ENCODE data around the gene ARHGAP24.
A peak's percentile ranks its signal among the peaks of the same experiment; 100 is the strongest.
"Not testable (repeated sequence)": the region's sequence is repeated elsewhere in the genome, so short reads cannot be mapped to it uniquely, and the experiment has no call there.

The ARHGAP24 gene

GRCh38 chr4:85837439-85837733 lies 362.4 kb downstream of the ARHGAP24 start:
- Histone ChIP-seq H3K9me3 (ENCODE audit: control extremely low read depth in 1 of 5, control insufficient read depth in 4 of 5, insufficient read depth in 2 of 5, low read depth in 1 of 5, low read length in 4 of 5) (no peaks in the 10 kb centered on the region), H3K27me3 (replicated peaks in 2 of 5; ENCODE audit: control insufficient read depth in 4 of 5, insufficient read depth in 5 of 5, low read length in 4 of 5) (no peaks in the 10 kb centered on the region), H3K27ac (ENCODE audit: insufficient read depth in 1 of 2, low read depth in 1 of 2, low read length in 2 of 2, poor library complexity in 1 of 2, severe bottlenecking in 2 of 2) (no peak overlapping the region), H3K36me3 (ENCODE audit: control insufficient read depth in 4 of 4, insufficient read depth in 4 of 4, low read length in 3 of 4) (no peaks in the 10 kb centered on the region), H3K4me1 (ENCODE audit: control extremely low read depth in 1 of 4, control insufficient read depth in 4 of 4, insufficient read depth in 4 of 4, low read length in 3 of 4) (peaks cover 0 to 7% (median 2%) of the 10 kb centered on the region in 4 experiments), H3K4me3 (ENCODE audit: control insufficient read depth in 1 of 7, extremely low read depth in 1 of 7, insufficient read depth in 4 of 7, low read depth in 2 of 7, low read length in 6 of 7) (no peak overlapping the region)
- WGBS (ENCODE audit: insufficient coverage), result 100% methylated on average over 3 of the region's 4 CpGs
- CTCF ChIA-PET, result interaction anchor here (1.1 kb wide), 1 partner anchor 39 kb away, joined by 3 read pairs; no protein-coding TSS in a partner anchor
- POLR2A ChIA-PET, result no interaction called here
- DNase-seq, result no peak

- POLR2A ChIA-PET; CTCF ChIA-PET; H3K4me3 ChIP-seq (ENCODE audit: control insufficient read depth in 1 of 7, extremely low read depth in 1 of 7, insufficient read depth in 4 of 7, low read depth in 2 of 7, low read length in 6 of 7); H3K36me3 ChIP-seq (ENCODE audit: control insufficient read depth in 4 of 4, insufficient read depth in 4 of 4, low read length in 3 of 4); DNase-seq; H3K4me1 ChIP-seq (ENCODE audit: control extremely low read depth in 1 of 4, control insufficient read depth in 4 of 4, insufficient read depth in 4 of 4, low read length in 3 of 4); H3K27me3 ChIP-seq (replicated peaks in 2 of 5; ENCODE audit: control insufficient read depth in 4 of 5, insufficient read depth in 5 of 5, low read length in 4 of 5); H3K9me3 ChIP-seq (ENCODE audit: control extremely low read depth in 1 of 5, control insufficient read depth in 4 of 5, insufficient read depth in 2 of 5, low read depth in 1 of 5, low read length in 4 of 5); H3K27ac ChIP-seq (ENCODE audit: insufficient read depth in 1 of 2, low read depth in 1 of 2, low read length in 2 of 2, poor library complexity in 1 of 2, severe bottlenecking in 2 of 2): not testable (repeated sequence)
- 95% methylated on average over 2 of the region's 3 CpGs for WGBS (ENCODE audit: insufficient coverage)
Observed at GRCh38 chr4:85839981-85840451, 365.1 kb downstream of the ARHGAP24 start.

DNA sequence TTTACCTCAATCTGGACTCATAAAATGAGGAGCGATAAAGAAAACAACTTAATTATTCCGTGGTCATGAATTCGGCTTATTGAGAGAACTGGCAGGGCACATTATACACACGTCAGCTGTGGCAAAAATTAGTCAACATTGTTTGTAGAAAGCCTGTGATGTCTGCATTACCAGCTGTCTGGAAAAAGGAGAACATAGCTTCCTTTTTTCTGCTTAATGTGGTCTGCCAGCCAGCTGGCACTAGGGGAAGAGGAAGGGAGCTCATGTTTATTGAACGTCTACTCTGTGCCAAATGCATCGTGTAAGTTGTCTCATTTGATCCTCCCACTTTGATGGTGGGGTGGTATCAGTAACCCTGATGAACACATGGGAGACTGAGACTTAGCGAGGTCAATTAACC lies 367.6 kb downstream of the ARHGAP24 start:
- peak overlapping the region in 2 of 7 experiments; percentile 24 to 36 for H3K4me3 ChIP-seq (ENCODE audit: control insufficient read depth in 1 of 7, extremely low read depth in 1 of 7, insufficient read depth in 4 of 7, low read depth in 2 of 7, low read length in 6 of 7)
- H3K4me1 ChIP-seq (ENCODE audit: control extremely low read depth in 1 of 4, control insufficient read depth in 4 of 4, insufficient read depth in 4 of 4, low read length in 3 of 4), result peaks cover 0 to 7% (median 3%) of the 10 kb centered on the region in 4 experiments
- H3K36me3 ChIP-seq (ENCODE audit: control insufficient read depth in 4 of 4, insufficient read depth in 4 of 4, low read length in 3 of 4), result no peaks in the 10 kb centered on the region
- ChIA-PET POLR2A (no interaction called here), CTCF (interaction anchor here (0.6 kb wide), 1 partner anchor 17 kb away, joined by 3 read pairs; no protein-coding TSS in a partner anchor)
- H3K27me3 ChIP-seq (replicated peaks in 2 of 5; ENCODE audit: control insufficient read depth in 4 of 5, insufficient read depth in 5 of 5, low read length in 4 of 5), result no peaks in the 10 kb centered on the region
- WGBS (ENCODE audit: insufficient coverage), result 33% methylated on average over 6 of the region's 7 CpGs
- no peaks in the 10 kb centered on the region for H3K9me3 ChIP-seq (ENCODE audit: control extremely low read depth in 1 of 5, control insufficient read depth in 4 of 5, insufficient read depth in 2 of 5, low read depth in 1 of 5, low read length in 4 of 5)
- DNase-seq, result peak; percentile 25 to 88 (median 81)
- H3K27ac ChIP-seq (ENCODE audit: insufficient read depth in 1 of 2, low read depth in 1 of 2, low read length in 2 of 2, poor library complexity in 1 of 2, severe bottlenecking in 2 of 2), result no peak overlapping the region

DNA sequence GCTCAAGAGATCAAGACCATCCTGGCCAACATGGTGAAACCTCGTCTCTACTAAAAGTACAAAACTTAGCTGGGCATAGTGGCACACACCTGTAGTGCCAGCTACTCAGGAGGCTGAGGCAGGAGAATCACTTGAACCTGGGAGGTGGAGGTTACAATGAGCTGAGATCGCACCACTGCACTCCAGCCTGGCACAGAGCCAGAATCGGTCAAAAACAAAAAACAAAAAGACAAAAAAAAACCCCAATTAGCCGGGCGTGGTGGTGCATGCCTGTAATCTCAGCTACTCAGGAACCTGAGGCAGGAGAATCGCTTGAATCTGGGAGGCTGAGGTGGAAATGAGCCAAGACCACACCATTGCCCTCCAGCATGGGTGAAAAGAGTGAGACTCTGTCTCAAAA lies 378.8 kb downstream of the ARHGAP24 start:
- DNase-seq; H3K27me3 ChIP-seq (replicated peaks in 2 of 5; ENCODE audit: control insufficient read depth in 4 of 5, insufficient read depth in 5 of 5, low read length in 4 of 5); H3K9me3 ChIP-seq (ENCODE audit: control extremely low read depth in 1 of 5, control insufficient read depth in 4 of 5, insufficient read depth in 2 of 5, low read depth in 1 of 5, low read length in 4 of 5); H3K27ac ChIP-seq (ENCODE audit: insufficient read depth in 1 of 2, low read depth in 1 of 2, low read length in 2 of 2, poor library complexity in 1 of 2, severe bottlenecking in 2 of 2); H3K36me3 ChIP-seq (ENCODE audit: control insufficient read depth in 4 of 4, insufficient read depth in 4 of 4, low read length in 3 of 4); H3K4me3 ChIP-seq (ENCODE audit: control insufficient read depth in 1 of 7, extremely low read depth in 1 of 7, insufficient read depth in 4 of 7, low read depth in 2 of 7, low read length in 6 of 7); POLR2A ChIA-PET; H3K4me1 ChIP-seq (ENCODE audit: control extremely low read depth in 1 of 4, control insufficient read depth in 4 of 4, insufficient read depth in 4 of 4, low read length in 3 of 4): not testable (repeated sequence)
- 98% methylated on average over 6 of the region's 6 CpGs for WGBS (ENCODE audit: insufficient coverage)
- CTCF ChIA-PET, result interaction anchor here (0.6 kb wide), 1 partner anchor 93 kb away, joined by 3 read pairs; no protein-coding TSS in a partner anchor

DNA sequence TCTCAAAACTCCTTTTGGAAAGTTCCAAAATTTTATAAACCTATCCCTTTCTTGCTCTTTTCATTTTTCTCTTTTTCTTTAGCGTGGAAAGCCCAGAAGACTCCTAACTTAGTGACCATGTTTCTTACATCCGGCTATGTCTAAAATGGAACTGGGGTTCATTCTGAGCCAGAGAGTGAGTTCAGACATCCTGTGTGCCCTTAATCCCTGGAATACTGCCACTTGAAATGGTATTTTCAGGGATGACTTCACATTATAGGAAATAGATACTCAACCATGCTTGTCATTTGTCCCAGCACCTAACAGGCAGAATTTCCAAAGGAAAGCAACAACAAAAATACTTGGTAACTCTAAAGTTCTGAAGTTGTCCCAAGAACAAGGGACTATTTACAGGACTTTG lies 379.6 kb downstream of the ARHGAP24 start:
- DNase-seq, result no peak
- Histone ChIP-seq H3K4me1 (ENCODE audit: control extremely low read depth in 1 of 4, control insufficient read depth in 4 of 4, insufficient read depth in 4 of 4, low read length in 3 of 4) (no peaks in the 10 kb centered on the region), H3K9me3 (ENCODE audit: control extremely low read depth in 1 of 5, control insufficient read depth in 4 of 5, insufficient read depth in 2 of 5, low read depth in 1 of 5, low read length in 4 of 5) (no peaks in the 10 kb centered on the region), H3K36me3 (ENCODE audit: control insufficient read depth in 4 of 4, insufficient read depth in 4 of 4, low read length in 3 of 4) (no peaks in the 10 kb centered on the region), H3K27ac (ENCODE audit: insufficient read depth in 1 of 2, low read depth in 1 of 2, low read length in 2 of 2, poor library complexity in 1 of 2, severe bottlenecking in 2 of 2) (no peak overlapping the region), H3K4me3 (ENCODE audit: control insufficient read depth in 1 of 7, extremely low read depth in 1 of 7, insufficient read depth in 4 of 7, low read depth in 2 of 7, low read length in 6 of 7) (no peak overlapping the region), H3K27me3 (replicated peaks in 2 of 5; ENCODE audit: control insufficient read depth in 4 of 5, insufficient read depth in 5 of 5, low read length in 4 of 5) (no peaks in the 10 kb centered on the region)
- CTCF ChIA-PET, result no interaction called here
- WGBS (ENCODE audit: insufficient coverage), result no CpG with 5 or more reads among the region's 2 CpGs
- POLR2A ChIA-PET, result no interaction called here

- 96% methylated on average over 3 of the region's 6 CpGs for WGBS (ENCODE audit: insufficient coverage)
- ChIA-PET CTCF (no interaction called here), POLR2A (no interaction called here)
- Histone ChIP-seq H3K36me3 (ENCODE audit: control insufficient read depth in 4 of 4, insufficient read depth in 4 of 4, low read length in 3 of 4) (no peaks in the 10 kb centered on the region), H3K4me1 (ENCODE audit: control extremely low read depth in 1 of 4, control insufficient read depth in 4 of 4, insufficient read depth in 4 of 4, low read length in 3 of 4) (peaks cover 0 to 6% (median 0%) of the 10 kb centered on the region in 4 experiments), H3K27me3 (replicated peaks in 2 of 5; ENCODE audit: control insufficient read depth in 4 of 5, insufficient read depth in 5 of 5, low read length in 4 of 5) (no peaks in the 10 kb centered on the region), H3K4me3 (ENCODE audit: control insufficient read depth in 1 of 7, extremely low read depth in 1 of 7, insufficient read depth in 4 of 7, low read depth in 2 of 7, low read length in 6 of 7) (no peak overlapping the region), H3K9me3 (ENCODE audit: control extremely low read depth in 1 of 5, control insufficient read depth in 4 of 5, insufficient read depth in 2 of 5, low read depth in 1 of 5, low read length in 4 of 5) (no peaks in the 10 kb centered on the region), H3K27ac (ENCODE audit: insufficient read depth in 1 of 2, low read depth in 1 of 2, low read length in 2 of 2, poor library complexity in 1 of 2, severe bottlenecking in 2 of 2) (no peak overlapping the region)
- DNase-seq, result no peak
Observed at GRCh38 chr4:85860066-85860740, 385.3 kb downstream of the ARHGAP24 start.

DNA sequence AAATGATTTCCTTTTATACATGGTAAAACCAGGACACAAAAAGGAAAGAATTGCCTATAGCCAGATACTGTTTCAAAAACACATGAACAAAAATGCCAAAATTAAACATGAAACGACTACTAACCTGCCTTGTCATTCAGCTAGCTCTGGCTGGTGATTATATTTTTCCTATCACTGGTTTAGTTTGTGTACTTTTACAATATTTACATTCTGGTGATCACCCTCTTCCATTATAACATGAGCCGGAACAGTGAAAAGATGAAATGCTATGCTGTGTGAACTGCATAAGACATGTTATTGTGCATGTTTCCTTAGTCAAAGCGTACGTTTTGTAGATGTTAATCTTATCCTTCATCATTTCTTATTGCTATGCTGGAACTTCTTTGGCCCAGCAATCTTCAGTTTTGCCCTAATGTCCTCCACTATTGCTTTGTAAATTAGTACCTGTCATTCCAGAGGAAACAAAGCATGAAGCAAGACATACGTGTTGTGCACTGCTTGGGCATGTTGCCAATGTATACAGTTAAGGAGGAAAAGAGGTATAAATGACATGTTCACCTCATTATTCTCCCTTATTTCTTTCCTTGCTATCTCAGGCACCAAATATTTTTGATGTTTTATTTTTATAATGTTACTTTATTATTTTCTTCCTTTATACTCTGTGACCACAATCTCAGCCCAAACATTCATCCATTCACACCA lies 386.3 kb downstream of the ARHGAP24 start:
- H3K27ac ChIP-seq (ENCODE audit: insufficient read depth in 1 of 2, low read depth in 1 of 2, low read length in 2 of 2, poor library complexity in 1 of 2, severe bottlenecking in 2 of 2), result no peak overlapping the region
- ChIA-PET POLR2A (no interaction called here), CTCF (interaction anchor here (1.2 kb wide), 1 partner anchor 26 kb away, joined by 3 read pairs; no protein-coding TSS in a partner anchor)
- no peaks in the 10 kb centered on the region for H3K27me3 ChIP-seq (replicated peaks in 2 of 5; ENCODE audit: control insufficient read depth in 4 of 5, insufficient read depth in 5 of 5, low read length in 4 of 5)
- WGBS (ENCODE audit: insufficient coverage), result no CpG with 5 or more reads among the region's 5 CpGs
- no peak for DNase-seq
- H3K4me1 ChIP-seq (ENCODE audit: control extremely low read depth in 1 of 4, control insufficient read depth in 4 of 4, insufficient read depth in 4 of 4, low read length in 3 of 4), result peaks cover 0 to 6% (median 0%) of the 10 kb centered on the region in 4 experiments
- no peaks in the 10 kb centered on the region for H3K36me3 ChIP-seq (ENCODE audit: control insufficient read depth in 4 of 4, insufficient read depth in 4 of 4, low read length in 3 of 4)
- H3K9me3 ChIP-seq (ENCODE audit: control extremely low read depth in 1 of 5, control insufficient read depth in 4 of 5, insufficient read depth in 2 of 5, low read depth in 1 of 5, low read length in 4 of 5), result no peaks in the 10 kb centered on the region
- no peak overlapping the region for H3K4me3 ChIP-seq (ENCODE audit: control insufficient read depth in 1 of 7, extremely low read depth in 1 of 7, insufficient read depth in 4 of 7, low read depth in 2 of 7, low read length in 6 of 7)

All from common myeloid progenitor, CD34-positive (primary cell).